ENCODE results near the gene FAR1.

FAR1 gene

GRCh38 chr11:13679768-13680167 is 11.3 kb downstream of the FAR1 start:
- Histone ChIP-seq H3K9me3 (no peaks in the 10 kb centered on the region), H3K27me3 (no peaks in the 10 kb centered on the region), H3K36me3 (no peaks in the 10 kb centered on the region), H3K4me1 (no peaks in the 10 kb centered on the region), H3K4me3 (ENCODE audit: low read depth, low read length) (no peak overlapping the region)
- no peak for TF ChIP-seq CTCF (IDR thresholded peaks at IDR 0.05; ENCODE audit: low read depth, low read length)
- DNase-seq = no peak

DNA sequence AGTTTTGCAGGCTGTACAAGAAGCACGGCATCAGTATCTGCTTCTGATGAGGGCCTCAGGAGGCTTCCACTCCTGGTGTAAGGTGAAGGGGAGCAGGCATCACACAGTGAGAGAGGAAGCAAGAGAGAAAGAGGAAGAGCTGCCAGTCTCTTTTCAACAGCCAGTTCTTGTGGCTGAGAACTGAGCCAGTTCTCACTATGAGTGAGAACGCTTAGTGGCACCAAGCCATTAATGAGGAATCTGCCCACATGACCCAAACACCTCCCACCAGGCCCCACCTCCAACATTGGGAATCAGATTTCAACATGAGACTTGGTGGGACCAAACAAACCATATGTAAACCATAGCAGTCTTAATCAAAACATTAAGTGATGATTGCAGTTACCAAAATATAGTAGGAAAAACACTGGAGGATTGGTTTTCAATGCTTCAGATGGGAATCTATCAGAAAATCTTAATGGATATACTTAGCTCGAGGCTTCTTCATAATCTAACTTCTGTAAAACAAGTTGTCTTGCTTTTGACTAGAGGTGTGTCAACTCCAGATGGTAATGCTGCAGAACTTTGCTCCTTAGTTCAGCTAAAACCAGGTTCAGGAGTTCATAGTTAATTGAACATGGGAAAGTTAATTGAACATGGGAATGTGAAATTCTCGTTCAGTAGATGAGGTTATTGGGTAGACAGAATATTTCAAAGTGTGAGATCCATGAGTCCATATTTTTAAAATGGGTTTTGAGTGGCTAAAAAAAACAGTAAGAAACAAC is 12.2 kb downstream of the FAR1 start:
- Histone ChIP-seq H3K4me1 (no peaks in the 10 kb centered on the region), H3K36me3 (no peaks in the 10 kb centered on the region), H3K4me3 (ENCODE audit: low read depth, low read length) (no peak overlapping the region), H3K9me3 (no peaks in the 10 kb centered on the region), H3K27me3 (no peaks in the 10 kb centered on the region)
- TF ChIP-seq CTCF (IDR thresholded peaks at IDR 0.05; ENCODE audit: low read depth, low read length) = no peak
- DNase-seq = no peak

DNA sequence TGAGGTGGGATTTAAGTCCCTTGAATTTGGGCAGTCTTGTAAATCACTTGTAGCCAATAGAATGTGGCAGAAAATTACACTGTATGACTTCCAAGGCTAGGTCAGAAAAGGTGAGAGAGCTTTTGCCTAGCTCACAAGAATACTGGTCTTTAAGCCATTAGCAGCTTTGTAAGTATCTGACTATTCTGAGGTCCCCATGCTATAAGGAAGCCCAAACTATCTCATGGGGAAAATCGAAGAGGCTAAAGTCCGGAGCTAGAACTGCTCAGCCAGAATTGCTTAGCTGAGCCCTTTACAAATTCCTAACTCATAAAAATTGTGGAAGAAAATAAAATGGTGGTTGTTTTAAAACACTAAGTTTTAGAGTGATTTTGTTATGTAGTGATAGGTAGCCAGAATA is 13.0 kb downstream of the FAR1 start:
- Histone ChIP-seq H3K9me3 (no peaks in the 10 kb centered on the region), H3K36me3 (no peaks in the 10 kb centered on the region), H3K4me1 (no peaks in the 10 kb centered on the region), H3K4me3 (ENCODE audit: low read depth, low read length) (no peak overlapping the region), H3K27me3 (no peaks in the 10 kb centered on the region)
- no peak for DNase-seq
- no peak for TF ChIP-seq CTCF (IDR thresholded peaks at IDR 0.05; ENCODE audit: low read depth, low read length)

- Histone ChIP-seq H3K36me3 (no peaks in the 10 kb centered on the region), H3K4me3 (ENCODE audit: low read depth, low read length) (no peak overlapping the region), H3K4me1 (no peaks in the 10 kb centered on the region), H3K27me3 (no peaks in the 10 kb centered on the region), H3K9me3 (no peaks in the 10 kb centered on the region)
- no peak for TF ChIP-seq CTCF (IDR thresholded peaks at IDR 0.05; ENCODE audit: low read depth, low read length)
- no peak for DNase-seq
These were observed 13.7 kb downstream of the FAR1 start for GRCh38 chr11:13682212-13682611.

DNA sequence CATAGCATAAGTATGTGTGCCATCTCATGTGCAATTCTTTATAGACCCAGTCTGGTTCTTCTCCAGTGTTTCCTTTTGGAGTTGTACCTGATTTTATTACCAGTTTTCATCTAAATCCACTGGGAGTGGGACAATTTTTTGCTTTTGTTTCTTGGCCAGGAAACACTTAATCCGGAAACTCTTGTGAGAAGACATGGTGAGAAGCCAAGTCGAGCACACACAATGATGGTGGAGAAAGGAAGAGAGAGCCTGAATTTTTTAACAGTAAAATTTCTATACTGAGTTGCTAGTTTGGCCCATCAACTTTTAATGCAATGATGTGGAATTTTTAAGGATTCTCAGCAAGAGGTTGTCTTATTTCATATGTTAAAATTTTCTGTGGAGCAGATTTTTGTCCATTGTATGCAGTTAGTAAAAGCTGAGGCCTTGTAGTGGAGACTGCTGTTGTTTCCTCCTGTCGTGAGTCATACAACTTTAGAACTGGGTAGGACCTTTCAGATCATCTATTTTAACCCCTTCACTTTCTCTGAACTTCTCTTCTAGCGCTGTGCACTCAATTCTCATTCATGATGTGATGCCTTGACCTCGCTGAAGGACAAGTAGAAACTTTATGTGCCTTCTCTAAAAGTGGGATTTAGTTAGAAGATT is 17.1 kb downstream of the FAR1 start:
- H3K27me3 ChIP-seq = no peaks in the 10 kb centered on the region
- no peaks in the 10 kb centered on the region for H3K36me3 ChIP-seq
- no peaks in the 10 kb centered on the region for H3K4me1 ChIP-seq
- no peak overlapping the region for H3K4me3 ChIP-seq (ENCODE audit: low read depth, low read length)
- no peak for DNase-seq
- TF ChIP-seq CTCF (IDR thresholded peaks at IDR 0.05; ENCODE audit: low read depth, low read length) = no peak
- no peaks in the 10 kb centered on the region for H3K9me3 ChIP-seq

DNA sequence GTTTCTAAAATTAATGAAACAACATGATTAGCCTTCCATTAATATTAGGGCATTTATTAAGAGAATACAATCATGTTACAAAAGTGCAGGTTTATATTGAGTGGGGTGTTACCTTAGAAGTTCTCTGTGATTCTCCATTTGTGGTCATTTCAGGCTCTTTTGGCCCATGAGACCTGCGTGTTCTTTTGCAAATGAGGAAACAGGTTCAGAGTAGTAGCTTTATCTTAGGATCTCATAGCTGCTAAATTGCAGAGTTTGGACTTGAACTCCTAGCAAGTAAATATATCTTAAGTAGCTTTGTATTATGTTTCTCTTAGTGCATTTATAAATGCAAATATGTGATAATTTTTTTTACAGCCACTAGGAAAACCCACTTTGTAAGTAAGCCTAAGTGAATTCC is 18.3 kb downstream of the FAR1 start:
- Histone ChIP-seq H3K4me1 (no peaks in the 10 kb centered on the region), H3K4me3 (ENCODE audit: low read depth, low read length) (no peak overlapping the region), H3K27me3 (no peaks in the 10 kb centered on the region), H3K9me3 (no peaks in the 10 kb centered on the region), H3K36me3 (no peaks in the 10 kb centered on the region)
- DNase-seq = no peak
- TF ChIP-seq CTCF (IDR thresholded peaks at IDR 0.05; ENCODE audit: low read depth, low read length) = no peak

All from BE2C (cell line).